ENCODE measurements around the gene PCDHGB3.
"Not testable (repeated sequence)": the region's sequence is repeated elsewhere in the genome, so short reads cannot be mapped to it uniquely, and the experiment has no call there.

PCDHGB3 gene

GRCh38 chr5:141399555-141400258 is 29.7 kb downstream of the PCDHGB3 start:
- TF ChIP-seq CTCF (IDR thresholded peaks at IDR 0.05) = no peak
- H3K27me3 Mint-ChIP-seq (ENCODE audit: low read depth, poor library complexity) = peaks cover 5% of the 10 kb centered on the region
- H3K36me3 Mint-ChIP-seq (ENCODE audit: low read depth) = peaks cover 66% of the 10 kb centered on the region
- peak overlapping the region; percentile 17 for H3K4me3 Mint-ChIP-seq
- peaks cover 87% of the 10 kb centered on the region for H3K9me3 Mint-ChIP-seq
- no peaks in the 10 kb centered on the region for H3K4me1 Mint-ChIP-seq
- H3K27ac Mint-ChIP-seq = no peak overlapping the region
- no peak for DNase-seq

- Mint-ChIP-seq H3K36me3 (ENCODE audit: low read depth) (peaks cover 70% of the 10 kb centered on the region), H3K27me3 (ENCODE audit: low read depth, poor library complexity) (peaks cover 5% of the 10 kb centered on the region), H3K4me1 (no peaks in the 10 kb centered on the region), H3K9me3 (peaks cover 89% of the 10 kb centered on the region), H3K27ac (no peak within 1 kb of the TSS), H3K4me3 (no peak within 1 kb of the TSS)
- DNase-seq = no peak
- TF ChIP-seq CTCF (IDR thresholded peaks at IDR 0.05) = no peak
These were observed 32.7 kb downstream of the PCDHGB3 start, which contains the start of gene PCDHGA9 for GRCh38 chr5:141402553-141403243. Gene PCDHGA9, plus strand, starts transcription at chr5:141402778. Its CDS starts 175 bp downstream, at chr5:141402953.

DNA sequence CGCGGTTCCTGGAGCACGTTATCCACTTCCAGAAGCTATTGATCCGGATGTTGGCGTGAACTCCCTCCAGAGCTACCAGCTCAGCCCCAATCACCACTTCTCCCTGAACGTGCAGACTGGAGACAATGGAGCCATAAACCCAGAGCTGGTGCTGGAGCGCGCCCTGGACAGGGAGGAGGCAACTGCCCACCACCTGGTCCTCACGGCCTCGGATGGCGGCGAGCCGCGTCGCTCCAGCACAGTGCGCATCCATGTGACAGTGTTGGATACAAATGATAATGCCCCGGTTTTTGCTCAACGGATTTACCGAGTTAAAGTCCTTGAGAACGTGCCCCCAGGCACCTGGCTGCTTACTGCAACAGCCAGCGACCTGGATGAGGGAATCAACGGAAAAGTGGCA is 33.3 kb downstream of the PCDHGB3 start:
- H3K36me3 Mint-ChIP-seq (ENCODE audit: low read depth) = peaks cover 77% of the 10 kb centered on the region
- H3K4me3 Mint-ChIP-seq = no peak overlapping the region
- DNase-seq = no peak
- H3K27me3 Mint-ChIP-seq (ENCODE audit: low read depth, poor library complexity) = peaks cover 5% of the 10 kb centered on the region
- no peak overlapping the region for H3K27ac Mint-ChIP-seq
- TF ChIP-seq CTCF (IDR thresholded peaks at IDR 0.05) = no peak
- H3K9me3 Mint-ChIP-seq = peaks cover 92% of the 10 kb centered on the region
- H3K4me1 Mint-ChIP-seq = peaks cover 4% of the 10 kb centered on the region

DNA sequence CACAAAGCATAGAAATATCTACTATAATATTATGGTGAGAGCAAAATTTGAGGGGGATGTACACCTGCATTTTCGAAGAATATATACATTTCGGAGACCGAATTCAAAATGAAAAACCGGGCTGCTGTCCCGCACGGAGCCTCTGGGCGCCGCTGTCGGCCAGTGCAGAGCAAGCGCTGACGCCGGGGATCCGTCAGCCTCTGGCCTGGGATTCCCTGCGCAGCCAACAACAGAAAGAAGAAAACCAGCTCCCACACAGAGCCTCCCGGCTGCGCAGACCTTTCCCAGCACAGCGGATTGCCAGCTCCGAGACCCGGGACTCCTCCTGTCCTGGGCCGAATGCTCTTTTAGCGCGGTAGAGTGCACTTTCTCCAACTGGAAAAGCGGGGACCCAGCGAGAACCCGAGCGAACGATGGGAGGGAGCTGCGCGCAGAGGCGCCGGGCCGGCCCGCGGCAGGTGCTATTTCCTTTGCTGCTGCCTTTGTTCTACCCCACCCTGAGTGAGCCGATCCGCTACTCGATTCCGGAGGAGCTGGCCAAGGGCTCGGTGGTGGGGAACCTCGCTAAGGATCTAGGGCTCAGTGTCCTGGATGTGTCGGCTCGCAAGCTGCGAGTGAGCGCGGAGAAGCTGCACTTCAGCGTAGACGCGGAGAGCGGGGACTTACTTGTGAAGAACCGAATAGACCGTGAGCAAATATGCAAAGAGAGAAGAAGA is 37.9 kb downstream of the PCDHGB3 start, which contains the start of gene PCDHGB6:
PCDHGB6 (plus strand) TSS at position 232 of the 716 bp plus-strand sequence; CDS start at position 414, 182 bp downstream.
- DNase-seq = peak; percentile 87
- peaks cover 18% of the 10 kb centered on the region for H3K4me1 Mint-ChIP-seq
- TF ChIP-seq CTCF (IDR thresholded peaks at IDR 0.05) = peak; percentile 86
- H3K27me3 Mint-ChIP-seq (ENCODE audit: low read depth, poor library complexity) = not testable (repeated sequence)
- peaks cover 88% of the 10 kb centered on the region for H3K36me3 Mint-ChIP-seq (ENCODE audit: low read depth)
- peak within 1 kb of the TSS; percentile 97 for H3K4me3 Mint-ChIP-seq
- peaks cover 98% of the 10 kb centered on the region for H3K9me3 Mint-ChIP-seq
- H3K27ac Mint-ChIP-seq = peak within 1 kb of the TSS; percentile 95

DNA sequence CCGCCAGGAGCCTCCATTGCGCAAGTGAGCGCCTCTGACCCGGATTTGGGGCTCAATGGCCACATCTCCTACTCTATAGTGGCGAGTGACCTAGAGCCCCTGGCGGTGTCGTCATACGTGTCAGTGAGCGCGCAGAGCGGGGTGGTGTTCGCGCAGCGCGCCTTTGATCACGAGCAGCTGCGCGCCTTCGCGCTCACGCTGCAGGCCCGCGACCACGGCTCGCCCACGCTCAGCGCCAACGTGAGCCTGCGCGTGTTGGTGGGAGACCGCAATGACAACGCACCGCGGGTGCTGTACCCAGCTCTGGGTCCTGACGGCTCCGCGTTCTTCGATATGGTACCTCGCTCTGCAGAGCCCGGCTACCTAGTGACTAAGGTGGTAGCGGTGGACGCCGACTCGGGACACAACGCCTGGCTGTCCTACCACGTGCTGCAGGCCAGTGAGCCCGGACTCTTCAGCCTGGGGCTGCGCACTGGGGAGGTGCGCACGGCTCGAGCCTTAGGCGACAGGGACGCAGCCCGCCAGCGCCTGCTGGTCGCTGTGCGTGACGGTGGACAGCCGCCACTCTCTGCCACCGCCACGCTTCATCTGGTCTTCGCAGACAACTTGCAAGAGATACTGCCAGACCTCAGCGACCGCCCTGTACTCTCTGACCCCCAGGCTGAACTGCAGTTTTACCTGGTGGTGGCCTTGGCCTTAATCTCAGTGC is 39.7 kb downstream of the PCDHGB3 start:
- DNase-seq = no peak
- TF ChIP-seq CTCF (IDR thresholded peaks at IDR 0.05) = no peak
- H3K27ac Mint-ChIP-seq = no peak overlapping the region
- peak overlapping the region; percentile 79 for H3K4me3 Mint-ChIP-seq
- H3K4me1 Mint-ChIP-seq = peaks cover 23% of the 10 kb centered on the region
- H3K27me3 Mint-ChIP-seq (ENCODE audit: low read depth, poor library complexity) = peaks cover 23% of the 10 kb centered on the region
- H3K9me3 Mint-ChIP-seq = peaks cover 100% of the 10 kb centered on the region
- peaks cover 95% of the 10 kb centered on the region for H3K36me3 Mint-ChIP-seq (ENCODE audit: low read depth)

Measured in nephron progenitor cell (in vitro differentiated cells).